Panc1 (cell line): ENCODE data around the gene RPS15. TPM values are rescaled to one million over a fixed set of nuclear protein-coding genes. Genes with fewer than 3 reads are reported as not detected.

Experiments used
- ATAC-seq: fragments of 200-7000 bp; cut with Tn5 transposase; 2 replicates; pipeline ENCODE4 v1.9.1; 2020; ENCODE audit warnings: mild to moderate bottlenecking, moderate library complexity
- BruUV-seq: library from RNA; stranded (reverse); fragments of 400-500 nt; replicated peaks from 2 replicates; lab custom pipeline; 2021; lab: Mats Ljungman, UMichigan
- CTCF ChIA-PET: fragments of 300-600 bp; sonication (Branson Sonifier 250); formaldehyde crosslinking; loops from one replicate; lab custom pipeline; 2022; ENCODE audit warnings: antibody characterized with exemption; lab: Charles Lee
- POLR2A ChIA-PET: fragments of 300-600 bp; sonication (Branson Sonifier 250); formaldehyde crosslinking; loops from one replicate; lab custom pipeline; 2022; ENCODE audit warnings: antibody characterized with exemption; lab: Charles Lee
- DNase-seq: peaks from one replicate; pipeline ENCODE4 v3.0.0-alpha.2; 2010; ENCODE audit warnings: low read depth, low spot score
- H3K27ac ChIP-seq: 2 replicates; pipeline ENCODE4 v1.5.1; 2011; ENCODE audit warnings: mild to moderate bottlenecking, low read length, inconsistent platforms
- H3K27me3 ChIP-seq: fragments of 200-500 bp; sonication (Bioruptor generic); 2 replicates; pipeline ENCODE4 v1.6.0; 2014; ENCODE audit warnings: low read length, inconsistent platforms; ENCODE audit not compliant: control insufficient read depth, insufficient read depth
- H3K36me3 ChIP-seq: fragments of 200-500 bp; sonication (Bioruptor generic); 2 replicates; pipeline ENCODE4 v1.5.1; 2014; ENCODE audit warnings: inconsistent platforms, mild to moderate bottlenecking, low read length, moderate library complexity; ENCODE audit not compliant: control insufficient read depth, insufficient read depth
- H3K4me1 ChIP-seq: 2 replicates; pipeline ENCODE4 v1.5.1; 2011; ENCODE audit warnings: inconsistent platforms, mild to moderate bottlenecking, low read length, moderate library complexity; ENCODE audit not compliant: control insufficient read depth, insufficient read depth
- H3K4me3 ChIP-seq, 2 experiments: 2 replicates each; pipeline ENCODE4 v1.5.1; 2011 to 2012; ENCODE audit warnings: low read depth in 2 of 2, low read length in 2 of 2, mild to moderate bottlenecking in 2 of 2, inconsistent platforms in 1 of 2, moderate library complexity in 1 of 2
- H3K9me3 ChIP-seq: fragments of 200-500 bp; sonication (Bioruptor generic); 2 replicates; pipeline ENCODE4 v1.5.1; 2014; ENCODE audit warnings: low read depth, mild to moderate bottlenecking, inconsistent platforms, low read length, moderate library complexity; ENCODE audit not compliant: control insufficient read depth, insufficient read depth
- POLR2AphosphoS5 ChIP-seq: IDR thresholded peaks from 2 replicates; pipeline ENCODE4 v1.6.1; 2012; ENCODE audit warnings: mild to moderate bottlenecking, low read depth, low read length, moderate library complexity
- SIN3A ChIP-seq: IDR thresholded peaks from 2 replicates; pipeline ENCODE4 v1.6.1; 2012; ENCODE audit warnings: low read depth, mild to moderate bottlenecking, low read length, moderate library complexity, borderline replicate concordance; ENCODE audit not compliant: insufficient read depth
- TCF7L2 ChIP-seq: IDR thresholded peaks from 2 replicates; pipeline ENCODE4 v1.6.1; 2011; ENCODE audit warnings: mild to moderate bottlenecking, low read depth, low read length, inconsistent platforms
- in situ Hi-C: cut with HindIII; loops from 2 replicates; pipeline ENCODE4 v1.10.0; 2016; ENCODE audit warnings: low sequenced_read_pairs, low pct_unique_long_range_greater_than_20kb
- intact Hi-C: fragments of 100-400 bp; cut with micrococcal nuclease; formaldehyde crosslinking; loops from one replicate; pipeline ENCODE4 v1.10.0; 2022; ENCODE audit not compliant: unreplicated experiment
- total RNA-seq: library from RNA; stranded (reverse); gene quantifications from one replicate; pipeline ENCODE4 v1.2.1, GENCODE V29; 2021; ENCODE audit not compliant: unreplicated experiment
- TF ChIP-seq, protein P1 (sequence below): fragments of 450-650 bp; IDR thresholded peaks from 2 replicates; pipeline ENCODE4 v1.5.1; 2017; ENCODE audit warnings: mild to moderate bottlenecking
- TF ChIP-seq, protein P2 (sequence below), 2 experiments: IDR thresholded peaks; 2 replicates each; pipeline ENCODE4 v1.6.1; 2011 to 2012; ENCODE audit warnings: low read depth in 2 of 2, control low read depth in 1 of 2, low read length in 1 of 2, mild to moderate bottlenecking in 1 of 2, moderate library complexity in 1 of 2; ENCODE audit not compliant: insufficient read depth in 1 of 2

Gene RPS15
- total RNA-seq, 1 experiment from 2014 or later, result 1,067 TPM

DNA sequence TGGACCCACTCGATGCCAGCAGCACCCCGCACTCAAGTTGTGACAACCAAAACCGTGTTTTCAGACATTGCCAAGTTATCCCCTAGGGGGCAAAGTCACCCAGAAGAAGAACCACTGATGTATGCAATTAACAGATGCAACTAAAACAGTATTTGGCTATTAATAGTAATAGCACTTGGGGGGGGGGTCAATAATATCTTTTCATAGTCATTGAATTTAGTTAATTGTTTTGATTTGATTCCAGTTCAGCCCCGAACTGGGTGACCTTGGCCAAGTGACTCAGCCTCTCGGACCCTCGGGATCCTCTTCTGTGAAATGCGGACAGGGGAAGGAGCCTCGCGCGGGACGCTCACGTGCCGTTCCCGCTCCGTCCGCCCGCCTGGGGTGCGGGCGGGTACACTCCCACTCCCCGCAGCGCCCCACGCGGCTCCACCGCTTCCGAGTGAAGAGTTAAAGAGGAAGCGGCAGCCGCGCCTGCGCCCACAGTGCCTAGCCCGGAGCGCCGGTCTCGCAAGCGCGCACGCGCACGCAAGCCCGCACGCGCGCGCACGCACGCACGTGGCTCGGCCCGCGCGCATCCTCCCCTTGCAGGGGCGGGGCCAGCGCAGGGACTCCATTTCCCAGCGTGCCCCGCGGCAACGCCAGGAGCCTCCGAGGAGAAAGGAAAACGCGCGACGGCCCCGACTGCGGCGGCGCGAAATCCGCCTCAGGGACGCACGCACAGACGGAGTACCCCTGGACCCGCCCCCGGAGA, 31.2 kb upstream of the RPS15 start:
- CTCF ChIA-PET, result no interaction called here
- TF ChIP-seq, protein P1, sequence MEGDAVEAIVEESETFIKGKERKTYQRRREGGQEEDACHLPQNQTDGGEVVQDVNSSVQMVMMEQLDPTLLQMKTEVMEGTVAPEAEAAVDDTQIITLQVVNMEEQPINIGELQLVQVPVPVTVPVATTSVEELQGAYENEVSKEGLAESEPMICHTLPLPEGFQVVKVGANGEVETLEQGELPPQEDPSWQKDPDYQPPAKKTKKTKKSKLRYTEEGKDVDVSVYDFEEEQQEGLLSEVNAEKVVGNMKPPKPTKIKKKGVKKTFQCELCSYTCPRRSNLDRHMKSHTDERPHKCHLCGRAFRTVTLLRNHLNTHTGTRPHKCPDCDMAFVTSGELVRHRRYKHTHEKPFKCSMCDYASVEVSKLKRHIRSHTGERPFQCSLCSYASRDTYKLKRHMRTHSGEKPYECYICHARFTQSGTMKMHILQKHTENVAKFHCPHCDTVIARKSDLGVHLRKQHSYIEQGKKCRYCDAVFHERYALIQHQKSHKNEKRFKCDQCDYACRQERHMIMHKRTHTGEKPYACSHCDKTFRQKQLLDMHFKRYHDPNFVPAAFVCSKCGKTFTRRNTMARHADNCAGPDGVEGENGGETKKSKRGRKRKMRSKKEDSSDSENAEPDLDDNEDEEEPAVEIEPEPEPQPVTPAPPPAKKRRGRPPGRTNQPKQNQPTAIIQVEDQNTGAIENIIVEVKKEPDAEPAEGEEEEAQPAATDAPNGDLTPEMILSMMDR, result peak; percentile 70; the same call in 1 of the 2 replicates
- peak; percentile 60 for TF ChIP-seq POLR2AphosphoS5
- TF ChIP-seq SIN3A, result no peak
- no peak for TF ChIP-seq TCF7L2
- TF ChIP-seq, protein P2, sequence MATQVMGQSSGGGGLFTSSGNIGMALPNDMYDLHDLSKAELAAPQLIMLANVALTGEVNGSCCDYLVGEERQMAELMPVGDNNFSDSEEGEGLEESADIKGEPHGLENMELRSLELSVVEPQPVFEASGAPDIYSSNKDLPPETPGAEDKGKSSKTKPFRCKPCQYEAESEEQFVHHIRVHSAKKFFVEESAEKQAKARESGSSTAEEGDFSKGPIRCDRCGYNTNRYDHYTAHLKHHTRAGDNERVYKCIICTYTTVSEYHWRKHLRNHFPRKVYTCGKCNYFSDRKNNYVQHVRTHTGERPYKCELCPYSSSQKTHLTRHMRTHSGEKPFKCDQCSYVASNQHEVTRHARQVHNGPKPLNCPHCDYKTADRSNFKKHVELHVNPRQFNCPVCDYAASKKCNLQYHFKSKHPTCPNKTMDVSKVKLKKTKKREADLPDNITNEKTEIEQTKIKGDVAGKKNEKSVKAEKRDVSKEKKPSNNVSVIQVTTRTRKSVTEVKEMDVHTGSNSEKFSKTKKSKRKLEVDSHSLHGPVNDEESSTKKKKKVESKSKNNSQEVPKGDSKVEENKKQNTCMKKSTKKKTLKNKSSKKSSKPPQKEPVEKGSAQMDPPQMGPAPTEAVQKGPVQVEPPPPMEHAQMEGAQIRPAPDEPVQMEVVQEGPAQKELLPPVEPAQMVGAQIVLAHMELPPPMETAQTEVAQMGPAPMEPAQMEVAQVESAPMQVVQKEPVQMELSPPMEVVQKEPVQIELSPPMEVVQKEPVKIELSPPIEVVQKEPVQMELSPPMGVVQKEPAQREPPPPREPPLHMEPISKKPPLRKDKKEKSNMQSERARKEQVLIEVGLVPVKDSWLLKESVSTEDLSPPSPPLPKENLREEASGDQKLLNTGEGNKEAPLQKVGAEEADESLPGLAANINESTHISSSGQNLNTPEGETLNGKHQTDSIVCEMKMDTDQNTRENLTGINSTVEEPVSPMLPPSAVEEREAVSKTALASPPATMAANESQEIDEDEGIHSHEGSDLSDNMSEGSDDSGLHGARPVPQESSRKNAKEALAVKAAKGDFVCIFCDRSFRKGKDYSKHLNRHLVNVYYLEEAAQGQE (IDR thresholded peaks at IDR 0.05; ENCODE audit: insufficient read depth in 1 of 2, low read depth in 2 of 2, low read length in 1 of 2), result no peak
- Histone ChIP-seq H3K4me1 (peaks cover 32% of the 10 kb centered on the region), H3K4me3 (peak overlapping the region; percentile 49 to 54), H3K9me3 (no peaks in the 10 kb centered on the region), H3K27me3 (no peaks in the 10 kb centered on the region), H3K36me3 (no peaks in the 10 kb centered on the region; the same call in 1 of the 2 replicates), H3K27ac (peak overlapping the region; percentile 88)
- DNase-seq (peak; percentile 62), ATAC-seq (peak; percentile 87)
- POLR2A ChIA-PET, result no interaction called here
- BruUV-seq, result no TSS peak
- intact Hi-C loops (no loop called here), in situ Hi-C loops (no loop called here)

DNA sequence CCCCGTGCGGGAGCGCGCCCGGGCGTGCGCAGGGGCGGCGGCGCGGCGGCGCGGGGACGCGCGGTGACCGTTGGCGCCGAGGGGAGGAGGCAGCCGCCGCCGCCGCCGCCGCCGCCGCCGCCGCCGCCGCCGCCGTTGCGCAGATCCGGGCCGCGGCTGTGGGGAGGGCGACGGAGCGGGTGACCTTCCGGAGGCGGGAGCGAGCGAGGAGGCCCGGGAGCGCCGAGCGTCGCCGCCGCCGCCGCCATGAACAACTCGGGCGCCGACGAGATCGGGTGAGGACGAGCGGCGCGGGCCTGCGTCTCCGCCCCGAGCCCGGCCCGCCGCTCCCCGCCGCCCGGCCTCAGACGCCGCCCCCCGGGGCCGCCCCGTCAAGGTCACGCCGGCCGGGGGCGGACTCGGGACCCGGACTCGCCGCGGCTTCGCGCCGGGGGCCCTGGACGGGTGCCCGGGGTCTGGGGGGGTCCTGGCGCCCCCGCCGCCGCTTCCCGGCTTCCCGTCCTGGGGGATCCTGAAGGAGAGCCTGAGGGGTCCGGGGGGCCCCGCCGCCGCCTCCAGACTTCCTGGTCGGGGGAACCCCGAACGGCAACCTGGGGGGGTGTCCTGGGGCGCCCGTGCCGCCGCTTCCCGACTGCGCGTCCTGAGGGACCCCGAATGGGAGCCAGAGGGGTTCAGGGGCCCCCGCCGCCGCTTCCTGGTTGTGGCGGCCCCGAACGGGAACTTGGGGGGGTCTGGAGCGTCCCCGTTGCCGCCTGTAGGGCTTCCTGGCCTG, 30.5 kb upstream of the RPS15 start, which contains the start of gene DAZAP1:
TSS of gene DAZAP1 (plus strand) at position 59 of the 772 bp plus-strand sequence. CDS start at position 247, 188 bp downstream.
- CTCF ChIA-PET, result no interaction called here
- Histone ChIP-seq H3K4me1 (peaks cover 32% of the 10 kb centered on the region), H3K36me3 (no peaks in the 10 kb centered on the region; the same call in 1 of the 2 replicates), H3K4me3 (peak within 1 kb of the TSS; percentile 77), H3K27ac (peak within 1 kb of the TSS; percentile 88), H3K27me3 (no peaks in the 10 kb centered on the region), H3K9me3 (no peaks in the 10 kb centered on the region)
- TF ChIP-seq POLR2AphosphoS5 (no peak), SIN3A (0 out of 2 replicates have a peak, but pooled peaks have one; percentile 34)
- POLR2A ChIA-PET, result no interaction called here
- intact Hi-C loops (no loop called here), in situ Hi-C loops (no loop called here)
- ATAC-seq, result peak; percentile 41
- BruUV-seq, result no TSS peak
- no peak for DNase-seq
